Trophoblast cell (in vitro differentiated cells and primary cell): ENCODE measurements around the gene LTA.

ENCODE experiments used
- DNase-seq, 2 donors: peaks; one replicate each; pipeline ENCODE4 v3.0.0-alpha.2; 2016
- H2AFZ ChIP-seq: 2 replicates; pipeline ENCODE4 v1.6.1; 2013; ENCODE audit warnings: low read length, moderate library complexity, mild to moderate bottlenecking; ENCODE audit not compliant: insufficient read depth, poor library complexity
- H2AK5ac ChIP-seq: 2 replicates; pipeline ENCODE4 v1.6.1; 2013; ENCODE audit warnings: mild to moderate bottlenecking, low read length
- H2BK120ac ChIP-seq: 2 replicates; pipeline ENCODE4 v1.6.1; 2013; ENCODE audit warnings: low read length, mild to moderate bottlenecking, moderate library complexity; ENCODE audit not compliant: insufficient read depth, poor library complexity
- H2BK12ac ChIP-seq: 2 replicates; pipeline ENCODE4 v1.6.1; 2013; ENCODE audit warnings: mild to moderate bottlenecking, low read length, moderate library complexity
- H2BK5ac ChIP-seq: 2 replicates; pipeline ENCODE4 v1.6.1; 2013; ENCODE audit warnings: low read length, low read depth, moderate library complexity, mild to moderate bottlenecking; ENCODE audit not compliant: poor library complexity
- H3K14ac ChIP-seq: 2 replicates; pipeline ENCODE4 v1.6.1; 2013; ENCODE audit warnings: mild to moderate bottlenecking, low read length
- H3K18ac ChIP-seq: 2 replicates; pipeline ENCODE4 v1.6.1; 2013; ENCODE audit warnings: mild to moderate bottlenecking, low read length
- H3K23ac ChIP-seq: 2 replicates; pipeline ENCODE4 v1.6.1; 2013; ENCODE audit warnings: low read length
- H3K27ac ChIP-seq: 2 replicates; pipeline ENCODE4 v1.5.1; 2013; ENCODE audit warnings: low read depth, mild to moderate bottlenecking, inconsistent platforms, low read length, moderate library complexity
- H3K27me3 ChIP-seq: 2 replicates; pipeline ENCODE4 v1.6.1; 2013; ENCODE audit warnings: inconsistent platforms, mild to moderate bottlenecking, low read length, moderate library complexity; ENCODE audit not compliant: insufficient read depth
- H3K36me3 ChIP-seq, 2 experiments: 1 replicate in 1 of 2; 2 replicates in 1 of 2; pipeline ENCODE4 v1.6.1; 2013; ENCODE audit warnings: low read length in 2 of 2, mild to moderate bottlenecking in 2 of 2, moderate library complexity in 1 of 2; ENCODE audit not compliant: insufficient read depth in 2 of 2, control insufficient read depth in 1 of 2
- H3K4ac ChIP-seq: 2 replicates; pipeline ENCODE4 v1.6.1; 2013; ENCODE audit warnings: low read depth, mild to moderate bottlenecking, low read length, moderate library complexity
- H3K4me1 ChIP-seq, 2 experiments: 1 replicate in 1 of 2; 2 replicates in 1 of 2; pipeline ENCODE4 v1.6.1; 2013; ENCODE audit warnings: low read length in 2 of 2, mild to moderate bottlenecking in 2 of 2, moderate library complexity in 1 of 2; ENCODE audit not compliant: insufficient read depth in 2 of 2, control insufficient read depth in 1 of 2
- H3K4me2 ChIP-seq: 2 replicates; pipeline ENCODE4 v1.6.1; 2013; ENCODE audit warnings: inconsistent platforms, mild to moderate bottlenecking, low read length, moderate library complexity
- H3K4me3 ChIP-seq: 2 replicates; pipeline ENCODE4 v1.5.1; 2013; ENCODE audit warnings: mild to moderate bottlenecking, low read depth, low read length, inconsistent platforms
- H3K79me1 ChIP-seq: one replicate; pipeline ENCODE4 v1.6.1; 2013; ENCODE audit warnings: low read length
- H3K79me2 ChIP-seq: 2 replicates; pipeline ENCODE4 v1.6.1; 2013; ENCODE audit warnings: low read length, mild to moderate bottlenecking; ENCODE audit not compliant: control insufficient read depth, insufficient read depth, poor library complexity
- H3K9ac ChIP-seq: 2 replicates; pipeline ENCODE4 v1.6.1; 2013; ENCODE audit warnings: mild to moderate bottlenecking, low read length
- H3K9me3 ChIP-seq: 2 replicates; pipeline ENCODE4 v1.6.1; 2013; ENCODE audit warnings: low read depth, mild to moderate bottlenecking, control low read depth, inconsistent platforms, low read length; ENCODE audit not compliant: insufficient read depth
- H4K12ac ChIP-seq: 2 replicates; pipeline ENCODE4 v1.6.1; 2013; ENCODE audit warnings: low read depth, mild to moderate bottlenecking, low read length, moderate library complexity
- H4K8ac ChIP-seq: 2 replicates; pipeline ENCODE4 v1.6.1; 2013; ENCODE audit warnings: low read depth, mild to moderate bottlenecking, low read length, moderate library complexity
- H4K91ac ChIP-seq: one replicate; pipeline ENCODE4 v1.6.1; 2013; ENCODE audit warnings: low read depth, mild to moderate bottlenecking, low read length, moderate library complexity
- WGBS: extraction: QIAGEN DNeasy Blood & Tissue Kit; methylation state at CpG from one replicate; pipeline ENCODE4 v1.1.7; 2013; ENCODE audit warnings: missing lambda C conversion rate; ENCODE audit not compliant: insufficient read length, insufficient coverage; ENCODE audit errors: extremely low coverage; 5-methylcytosine and 5-hydroxymethylcytosine counted together

Gene LTA

DNA sequence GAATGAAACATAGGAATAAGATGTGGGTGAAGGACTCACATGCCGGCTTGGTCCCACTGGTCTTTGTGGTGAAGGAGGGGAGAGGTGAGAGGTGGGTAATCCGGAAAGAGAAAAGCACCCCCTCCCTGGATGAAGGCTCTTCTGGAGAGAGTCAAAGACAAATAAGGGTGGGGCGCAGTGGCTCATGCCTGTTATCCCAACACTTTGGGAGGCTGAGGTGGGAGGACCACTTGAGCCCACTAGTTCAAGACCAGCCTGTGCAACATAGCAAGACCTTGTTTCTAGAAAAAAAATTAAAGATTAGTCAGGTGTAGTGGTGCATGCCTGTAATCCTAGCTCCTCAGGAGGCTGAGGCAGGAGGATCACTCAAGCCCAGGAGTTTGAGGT is 7.0 kb downstream of the LTA start:
- Histone ChIP-seq H3K79me2 (peaks cover 6% of the 10 kb centered on the region), H2BK12ac (peak overlapping the region; percentile 60), H3K4ac (no peak overlapping the region), H4K8ac (no peak overlapping the region), H3K9ac (no peak overlapping the region), H4K91ac (peak overlapping the region; percentile 23), H3K23ac (no peak overlapping the region), H3K4me3 (no peak overlapping the region), H3K18ac (no peak overlapping the region), H3K36me3 (no peaks in the 10 kb centered on the region), H3K4me1 (peaks cover 53 to 60% of the 10 kb centered on the region in 2 experiments), H3K27me3 (no peaks in the 10 kb centered on the region), H2BK5ac (peak overlapping the region; percentile 68), H2BK120ac (peak overlapping the region; percentile 44), H3K14ac (peak overlapping the region; percentile 20), H2AK5ac (peak overlapping the region; percentile 14), H2AFZ (no peak overlapping the region), H4K12ac (no peak overlapping the region), H3K79me1 (peaks cover 45% of the 10 kb centered on the region), H3K4me2 (no peak overlapping the region), H3K27ac (peak overlapping the region; percentile 66), H3K9me3 (no peaks in the 10 kb centered on the region)
- no peak for DNase-seq
- WGBS: no CpG with 5 or more reads among the region's 3 CpGs

DNA sequence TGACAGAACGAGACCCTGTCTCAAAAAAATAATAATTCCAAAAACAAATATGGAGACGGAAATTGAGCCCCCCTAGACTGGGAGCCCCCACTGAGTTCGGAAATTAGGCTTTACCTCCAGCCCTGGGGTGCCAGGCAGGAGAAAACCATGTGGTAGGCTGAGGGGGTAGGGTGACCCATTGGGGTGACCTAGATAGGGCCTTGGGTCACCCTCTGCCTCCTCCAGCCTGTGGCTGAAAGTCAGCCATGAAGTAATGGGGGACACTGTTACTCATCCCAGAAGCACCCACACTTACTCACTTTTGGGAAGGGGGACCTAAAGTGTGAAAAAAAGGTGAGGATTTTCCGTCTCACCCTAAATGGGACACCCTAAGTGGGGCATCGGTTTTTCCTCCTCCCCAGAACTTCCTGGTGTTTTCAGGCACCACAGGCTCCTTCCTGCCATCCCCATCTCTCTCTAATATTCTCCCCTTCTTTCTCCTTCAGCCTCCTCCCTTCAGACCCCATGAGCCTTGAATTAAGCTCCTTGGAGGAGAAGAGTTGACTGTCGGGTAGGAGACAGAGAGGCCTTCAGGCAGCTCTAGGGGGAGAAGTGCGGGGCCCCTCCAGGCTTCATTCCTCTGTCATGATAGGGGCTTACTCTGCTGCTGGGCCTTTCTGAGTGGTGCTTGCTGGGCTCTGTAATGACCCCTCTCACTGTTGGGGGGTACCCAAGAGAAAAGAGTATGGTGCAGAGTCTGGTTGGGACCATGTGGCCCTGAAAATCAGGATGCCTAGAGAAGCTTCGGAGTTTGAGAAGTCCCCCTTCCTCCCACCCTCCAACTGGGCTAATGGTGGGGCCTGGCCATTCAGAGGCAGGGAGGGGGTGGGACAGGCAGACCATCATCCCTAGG is 7.7 kb downstream of the LTA start:
- Histone ChIP-seq H3K27ac (no peak overlapping the region), H4K91ac (peak overlapping the region; percentile 31), H2BK120ac (no peak overlapping the region), H3K4me1 (peaks cover 47 to 53% of the 10 kb centered on the region in 2 experiments), H2AFZ (no peak overlapping the region), H3K18ac (no peak overlapping the region), H3K14ac (no peak overlapping the region), H3K79me2 (peaks cover 6% of the 10 kb centered on the region), H4K12ac (no peak overlapping the region), H3K27me3 (no peaks in the 10 kb centered on the region), H3K79me1 (peaks cover 39% of the 10 kb centered on the region), H3K9ac (no peak overlapping the region), H3K4ac (no peak overlapping the region), H2BK12ac (peak overlapping the region; percentile 94), H3K36me3 (no peaks in the 10 kb centered on the region), H3K23ac (no peak overlapping the region), H2BK5ac (no peak overlapping the region), H3K9me3 (no peaks in the 10 kb centered on the region), H3K4me2 (peak overlapping the region; percentile 63), H4K8ac (no peak overlapping the region), H3K4me3 (no peak overlapping the region), H2AK5ac (peak overlapping the region; percentile 3)
- WGBS: no CpG with 5 or more reads among the region's 8 CpGs
- DNase-seq: no peak

DNA sequence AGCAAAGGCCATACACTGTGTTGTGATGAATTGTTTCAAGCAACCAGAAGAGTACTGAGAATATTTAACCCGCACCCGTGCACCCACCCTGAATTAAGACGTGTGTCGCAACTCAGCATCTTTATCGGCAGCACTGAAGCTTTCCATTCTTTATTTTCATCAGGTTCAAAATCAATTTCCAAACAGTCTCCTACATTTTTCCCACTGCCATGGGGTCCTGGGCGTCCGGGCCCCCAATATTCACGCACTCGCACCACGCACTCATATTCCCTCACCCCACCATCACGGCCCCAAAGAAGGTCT is 8.3 kb downstream of the LTA start:
- H2BK12ac ChIP-seq: peak overlapping the region; percentile 94
- H3K4me2 ChIP-seq: peak overlapping the region; percentile 63
- no peak overlapping the region for H3K27ac ChIP-seq
- H3K79me1 ChIP-seq: peaks cover 34% of the 10 kb centered on the region
- peak overlapping the region; percentile 86 for H3K18ac ChIP-seq
- no peaks in the 10 kb centered on the region for H3K9me3 ChIP-seq
- WGBS: no CpG with 5 or more reads among the region's 11 CpGs
- no peak overlapping the region for H3K23ac ChIP-seq
- peaks cover 41 to 48% of the 10 kb centered on the region in 2 experiments for H3K4me1 ChIP-seq
- no peaks in the 10 kb centered on the region for H3K27me3 ChIP-seq
- H3K79me2 ChIP-seq: peaks cover 6% of the 10 kb centered on the region
- peak overlapping the region; percentile 83 for H3K14ac ChIP-seq
- H2BK120ac ChIP-seq: peak overlapping the region; percentile 88
- no peak for DNase-seq
- no peak overlapping the region for H3K9ac ChIP-seq
- peak overlapping the region; percentile 87 for H4K91ac ChIP-seq
- H2AFZ ChIP-seq: peak overlapping the region; percentile 75
- peak overlapping the region; percentile 90 for H4K8ac ChIP-seq
- peak overlapping the region; percentile 73 for H4K12ac ChIP-seq
- peak overlapping the region; percentile 57 for H3K4me3 ChIP-seq
- peak overlapping the region; percentile 62 for H3K4ac ChIP-seq
- no peaks in the 10 kb centered on the region for H3K36me3 ChIP-seq
- H2BK5ac ChIP-seq: peak overlapping the region; percentile 13
- peak overlapping the region; percentile 77 for H2AK5ac ChIP-seq

DNA sequence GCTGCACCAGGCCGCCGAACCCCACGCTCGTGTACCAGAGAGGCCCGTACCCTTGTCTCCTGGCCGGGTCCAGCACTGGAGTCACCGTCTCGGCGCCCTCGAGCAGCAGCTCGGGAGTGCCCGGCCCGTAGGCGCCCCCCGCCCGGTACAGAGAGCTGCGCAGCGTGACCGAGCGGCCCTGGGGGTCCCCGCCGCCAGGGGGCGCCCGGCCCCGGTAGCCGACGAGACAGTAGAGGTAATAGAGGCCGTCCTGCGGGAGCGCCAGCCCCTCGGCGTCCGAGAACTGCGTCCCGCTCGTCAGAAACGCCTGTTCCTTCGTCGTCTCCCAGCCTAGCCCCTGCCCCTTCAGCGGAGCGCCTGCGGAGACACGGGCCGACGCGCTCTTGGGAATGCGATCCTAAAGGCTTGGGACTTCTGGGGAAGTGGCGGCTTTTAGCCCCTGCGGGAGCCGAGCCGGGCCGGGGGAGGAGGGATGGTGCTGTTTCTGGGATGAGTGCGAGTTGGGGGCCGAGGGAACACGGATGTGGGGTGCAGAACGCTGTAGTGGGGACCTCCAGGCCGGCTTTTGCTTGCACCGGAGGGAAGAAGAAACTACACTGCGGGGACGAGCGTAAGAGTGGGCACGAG is 8.8 kb downstream of the LTA start:
- Histone ChIP-seq H3K23ac (no peak overlapping the region), H3K14ac (peak overlapping the region; percentile 83), H4K91ac (peak overlapping the region; percentile 87), H3K4me3 (peak overlapping the region; percentile 77), H3K79me2 (peaks cover 6% of the 10 kb centered on the region), H4K8ac (peak overlapping the region; percentile 95), H3K9me3 (no peaks in the 10 kb centered on the region), H4K12ac (peak overlapping the region; percentile 73), H3K4ac (peak overlapping the region; percentile 62), H3K9ac (peak overlapping the region; percentile 70), H2BK120ac (peak overlapping the region; percentile 88), H2AK5ac (peak overlapping the region; percentile 77), H2BK12ac (peak overlapping the region; percentile 94), H3K4me2 (peak overlapping the region; percentile 63), H3K4me1 (peaks cover 36 to 42% of the 10 kb centered on the region in 2 experiments), H3K27me3 (no peaks in the 10 kb centered on the region), H3K18ac (peak overlapping the region; percentile 86), H3K36me3 (no peaks in the 10 kb centered on the region), H2AFZ (peak overlapping the region; percentile 93), H3K27ac (peak overlapping the region; percentile 15), H2BK5ac (peak overlapping the region; percentile 29), H3K79me1 (peaks cover 30% of the 10 kb centered on the region)
- DNase-seq: peak; percentile 57 to 76
- WGBS: no CpG with 5 or more reads among the region's 62 CpGs
